Ascending aorta (tissue), 2 donors: Measurements from ENCODE around the gene SLC9C2. TPM values are rescaled to one million over a fixed set of nuclear protein-coding genes. Genes with fewer than 3 reads are reported as not detected.
"Not testable (repeated sequence)": the region's sequence is repeated elsewhere in the genome, so short reads cannot be mapped to it uniquely, and the experiment has no call there.

Experiments
- DNase-seq, 2 donors: peaks; one replicate each; pipeline ENCODE4 v3.0.0-alpha.2; 2019; ENCODE audit warnings: low spot score in 2 of 2
- H3K27ac ChIP-seq, 2 donors: fragments of 200-600 bp; sonication (generic); one replicate each; pipeline ENCODE4 v1.5.1; 2016 to 2017; ENCODE audit warnings: mild to moderate bottlenecking in 1 of 2
- H3K27me3 ChIP-seq: fragments of 200-600 bp; sonication (generic); one replicate; pipeline ENCODE4 v1.5.1; 2017
- H3K36me3 ChIP-seq, 2 donors: fragments of 200-600 bp; sonication (generic); one replicate each; pipeline ENCODE4 v1.5.1; 2016
- H3K4me1 ChIP-seq, 2 donors: fragments of 200-600 bp; sonication (generic); one replicate each; pipeline ENCODE4 v1.5.1; 2016 to 2017; ENCODE audit warnings: mild to moderate bottlenecking in 1 of 2
- H3K4me3 ChIP-seq, 2 donors: fragments of 200-600 bp; sonication (generic); one replicate each; pipeline ENCODE4 v1.5.1; 2016 to 2017; ENCODE audit warnings: mild to moderate bottlenecking in 1 of 2
- H3K9me3 ChIP-seq, 2 donors: fragments of 200-600 bp; sonication (generic); one replicate each; pipeline ENCODE4 v1.5.1; 2016
- CTCF ChIP-seq, 3 experiments: fragments of 200-600 bp in 2 of 3; fragments of 450-650 bp in 1 of 3; sonication (generic) in 2 of 3; IDR thresholded peaks; one replicate each; pipeline ENCODE4 v1.5.1; 2016 to 2019; ENCODE audit warnings: antibody characterized with exemption in 3 of 3, mild to moderate bottlenecking in 1 of 3, moderate library complexity in 1 of 3
- intact Hi-C: fragments of 100-400 bp; cut with DNase I; formaldehyde crosslinking; loops from one replicate; pipeline ENCODE4 v1.15.1; 2023
- total RNA-seq: library from RNA; depleted of rRNA; stranded (reverse); fragments of >200 nt; gene quantifications from one replicate; pipeline ENCODE4 v1.1.0, GENCODE V29; 2016

SLC9C2 gene
- total RNA-seq, 1 donor from 2014 or later = not detected

DNA sequence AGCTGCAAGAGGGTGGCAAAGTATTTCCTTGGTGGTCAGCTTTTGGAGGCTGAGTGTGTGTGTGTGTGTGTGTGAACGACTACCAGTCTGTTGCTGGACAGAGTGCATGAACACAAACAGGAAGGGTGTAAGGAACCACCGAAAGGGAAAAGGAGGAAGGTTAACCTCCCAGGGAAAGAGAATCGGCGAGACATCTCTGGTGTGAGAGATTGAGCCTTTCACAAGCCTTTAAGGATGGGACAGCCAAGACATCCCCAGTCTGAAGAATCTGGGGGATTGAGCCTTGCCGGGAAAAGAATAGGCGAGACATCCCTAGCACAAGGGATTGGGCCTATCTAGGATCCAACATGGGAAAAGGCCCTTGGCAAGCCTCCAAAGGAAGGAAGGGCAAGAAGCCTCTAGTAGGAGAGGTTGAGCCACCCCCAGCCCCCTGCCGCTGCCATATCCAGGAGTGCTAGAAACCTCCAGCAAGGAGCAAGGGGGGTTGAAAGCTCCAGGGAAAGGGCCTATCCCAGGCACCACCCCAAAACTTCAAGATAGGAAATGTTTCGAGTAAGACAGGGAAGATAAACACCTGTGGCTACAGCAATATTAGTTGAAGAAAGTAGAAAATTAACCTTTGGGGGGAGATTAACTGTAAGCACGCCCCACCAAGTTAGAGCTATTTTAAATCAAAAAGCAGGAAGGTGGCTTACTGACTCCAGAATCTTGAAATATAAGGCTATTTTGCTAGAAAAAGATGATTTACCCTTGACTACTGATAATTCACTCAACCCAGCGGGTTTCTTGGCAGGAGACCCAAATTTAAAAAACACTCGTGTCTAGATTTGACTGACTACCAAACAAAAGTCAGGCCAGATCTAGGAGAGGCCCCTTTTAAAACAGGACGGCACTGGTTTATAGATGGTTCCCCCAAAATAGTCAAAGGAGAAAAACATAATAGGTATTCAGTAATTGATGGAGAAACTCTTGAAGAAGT, 35.5 kb upstream of the SLC9C2 start:
- H3K27me3 ChIP-seq = no peaks in the 10 kb centered on the region
- H3K9me3 ChIP-seq = peaks cover 0 to 6% of the 10 kb centered on the region in 2 donors
- H3K36me3 ChIP-seq = no peaks in the 10 kb centered on the region
- intact Hi-C loops = no loop called here
- no peaks in the 10 kb centered on the region for H3K4me1 ChIP-seq
- no peak overlapping the region for H3K4me3 ChIP-seq
- no peak overlapping the region for H3K27ac ChIP-seq
- no peak for DNase-seq
- TF ChIP-seq CTCF (IDR thresholded peaks at IDR 0.05) = no peak

DNA sequence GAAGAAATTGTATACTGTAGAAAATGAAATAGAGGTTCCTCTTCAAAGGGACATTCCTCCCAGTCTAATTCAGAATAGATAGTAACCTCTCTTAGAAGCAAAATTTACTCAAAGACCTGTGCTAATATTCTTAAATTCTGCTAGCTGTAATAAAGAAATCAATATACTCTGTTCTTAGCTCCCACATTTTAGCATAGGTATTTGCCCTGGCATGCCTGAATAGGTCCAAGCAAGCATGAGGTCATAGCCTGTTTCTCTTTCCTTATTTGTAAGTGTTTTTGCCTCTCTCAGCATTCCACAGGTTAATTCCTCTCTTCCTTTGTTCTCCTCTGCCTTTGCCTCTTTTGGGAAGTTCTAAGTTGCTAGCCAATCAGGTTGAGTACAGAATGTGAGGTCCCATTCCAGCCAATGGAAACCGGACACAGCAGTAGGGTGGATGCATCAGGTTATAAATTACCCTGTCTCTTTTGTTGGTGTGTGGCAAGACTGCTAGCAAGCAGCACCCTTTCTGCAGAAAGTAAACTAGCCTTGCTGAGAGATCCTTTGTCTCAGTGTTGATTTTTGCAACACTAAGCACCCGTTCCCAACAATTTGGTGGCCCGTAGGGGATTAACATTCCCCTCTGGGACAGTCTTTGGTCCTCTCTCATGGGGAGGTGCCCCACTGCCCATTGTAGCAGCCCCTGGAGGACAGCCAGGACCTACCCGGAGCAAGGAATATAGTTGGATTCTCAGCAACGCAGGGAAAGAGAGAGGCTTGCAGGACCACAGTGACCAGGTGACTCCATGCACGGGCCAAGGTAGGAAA, 34.6 kb upstream of the SLC9C2 start:
- H3K27me3 ChIP-seq, H3K9me3 ChIP-seq, intact Hi-C loops, H3K4me1 ChIP-seq, H3K36me3 ChIP-seq, H3K4me3 ChIP-seq, H3K27ac ChIP-seq, DNase-seq: not testable (repeated sequence)

DNA sequence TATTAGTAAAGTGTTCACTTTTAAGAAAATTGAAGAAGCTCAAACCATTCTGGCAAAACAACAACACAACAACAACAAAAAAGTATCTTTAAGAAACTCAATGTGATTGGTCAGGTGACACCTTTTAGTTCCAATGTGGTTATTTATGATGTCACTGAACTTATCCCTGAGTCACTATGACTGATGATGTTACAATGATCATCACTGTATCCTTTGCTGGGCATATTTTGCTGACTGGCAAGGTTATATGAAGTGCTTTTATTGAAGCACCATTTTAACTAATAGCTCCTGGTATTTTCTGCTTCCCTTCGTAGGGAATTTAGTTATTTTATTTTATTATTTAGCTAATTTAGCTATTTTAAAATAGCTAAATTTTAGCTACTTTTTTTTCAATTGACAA, 32.2 kb upstream of the SLC9C2 start, which contains the start of gene TEX50:
Gene TEX50, plus strand, starts transcription at position 223 of the 400 bp plus-strand sequence. CDS start 184 bp downstream, outside the sequence.
- no peak for DNase-seq
- no peak within 1 kb of the TSS for H3K27ac ChIP-seq
- H3K4me1 ChIP-seq = no peaks in the 10 kb centered on the region
- H3K4me3 ChIP-seq = no peak within 1 kb of the TSS
- no peak for TF ChIP-seq CTCF (IDR thresholded peaks at IDR 0.05)
- H3K27me3 ChIP-seq = no peaks in the 10 kb centered on the region
- H3K36me3 ChIP-seq = no peaks in the 10 kb centered on the region
- intact Hi-C loops = no loop called here
- H3K9me3 ChIP-seq = peaks cover 0 to 6% of the 10 kb centered on the region in 2 donors

GRCh38 chr1:173628888-173629287, 26.0 kb upstream of the SLC9C2 start:
- intact Hi-C loops = no loop called here

GRCh38 chr1:173627269-173627668, 24.4 kb upstream of the SLC9C2 start:
- DNase-seq = no peak
- Histone ChIP-seq H3K9me3 (no peaks in the 10 kb centered on the region), H3K4me1 (no peaks in the 10 kb centered on the region), H3K27ac (no peak overlapping the region), H3K36me3 (no peaks in the 10 kb centered on the region), H3K4me3 (no peak overlapping the region), H3K27me3 (no peaks in the 10 kb centered on the region)
- no peak for TF ChIP-seq CTCF (IDR thresholded peaks at IDR 0.05)
- intact Hi-C loops = no loop called here

More at GRCh38 chr1:173628888-173629287, 26.0 kb upstream of the SLC9C2 start:
- Histone ChIP-seq H3K4me3 (no peak overlapping the region), H3K9me3 (no peaks in the 10 kb centered on the region), H3K36me3 (no peaks in the 10 kb centered on the region), H3K27me3 (no peaks in the 10 kb centered on the region), H3K27ac (no peak overlapping the region), H3K4me1 (no peaks in the 10 kb centered on the region)
- no peak for TF ChIP-seq CTCF (IDR thresholded peaks at IDR 0.05)
- DNase-seq = no peak
